HCT116 (cell line): ENCODE results near the gene DTD2. TPM values are rescaled to one million over a fixed set of nuclear protein-coding genes. Genes with fewer than 3 reads are reported as not detected.

ENCODE experiments used
- ATAC-seq: fragments of 200-7000 bp; cut with Tn5 transposase; 2 replicates; pipeline ENCODE4 v1.9.1; 2020; ENCODE audit warnings: mild to moderate bottlenecking, moderate library complexity
- BruUV-seq: library from RNA; stranded (reverse); fragments of 400-500 nt; replicated peaks from 2 replicates; lab custom pipeline; 2021; lab: Mats Ljungman, UMichigan
- CTCF ChIA-PET: fragments of 300-600 bp; sonication (Branson Sonifier 250); formaldehyde crosslinking; loops from one replicate; lab custom pipeline; 2021; ENCODE audit warnings: antibody characterized with exemption; lab: Charles Lee
- POLR2A ChIA-PET: fragments of 300-600, 350-600 bp; sonication (Branson Sonifier 250); formaldehyde crosslinking; loops from one replicate; lab custom pipeline; 2021; ENCODE audit warnings: antibody characterized with exemption; lab: Charles Lee
- RAD21 ChIA-PET, 2 experiments: fragments of 300-600 bp; sonication (Branson Sonifier 250); formaldehyde crosslinking; loops; one replicate each; lab custom pipeline; 2023; ENCODE audit warnings: low total read pairs in 2 of 2; ENCODE audit not compliant: uncharacterized antibody in 2 of 2, unreplicated experiment in 2 of 2, low non-redundant PET in 1 of 2; lab: Charles Lee
- DNase-seq: peaks from one replicate; pipeline ENCODE4 v3.0.0-alpha.2; 2010; ENCODE audit warnings: low read depth, low spot score
- H2AFZ ChIP-seq: fragments of 200-600 bp; shearing (Covaris generic), sonication (generic); 2 replicates; pipeline ENCODE4 v1.6.1; 2017; ENCODE audit warnings: low read depth, mixed run types, mixed read lengths, antibody characterized with exemption, low read length; ENCODE audit not compliant: poor library complexity, severe bottlenecking
- H3K27ac ChIP-seq: 2 replicates; pipeline ENCODE4 v1.5.1; 2012; ENCODE audit warnings: low read depth, low read length
- H3K27me3 ChIP-seq: fragments of 200-600 bp; sonication (generic); 2 replicates; pipeline ENCODE4 v1.6.1; 2016; ENCODE audit warnings: mixed run types, low read length, mixed read lengths; ENCODE audit not compliant: insufficient read depth
- H3K36me3 ChIP-seq, 2 experiments: fragments of 200-500 bp in 1 of 2; fragments of 200-600 bp in 1 of 2; sonication (Bioruptor generic) in 1 of 2; sonication (generic) in 1 of 2; 2 replicates each; pipeline versions ENCODE4 v1.5.1 to v1.6.1; 2014 to 2016; ENCODE audit warnings: low read length in 2 of 2, inconsistent platforms in 1 of 2, mixed read lengths in 1 of 2, mixed run types in 1 of 2; ENCODE audit not compliant: insufficient read depth in 2 of 2, control insufficient read depth in 1 of 2
- H3K4me1 ChIP-seq, 2 experiments: fragments of 200-600 bp in 1 of 2; sonication (generic) in 1 of 2; 2 replicates each; pipeline versions ENCODE4 v1.5.1 to v1.6.1; 2012 to 2017; ENCODE audit warnings: low read length in 2 of 2, inconsistent platforms in 1 of 2, mild to moderate bottlenecking in 1 of 2, mixed read lengths in 1 of 2, mixed run types in 1 of 2, moderate library complexity in 1 of 2; ENCODE audit not compliant: insufficient read depth in 2 of 2, control insufficient read depth in 1 of 2
- H3K4me2 ChIP-seq: fragments of 200-600 bp; sonication (generic); 2 replicates; pipeline ENCODE4 v1.6.1; 2017; ENCODE audit warnings: mixed run types, low read length, mixed read lengths
- H3K4me3 ChIP-seq, 2 experiments: fragments of 200-600 bp in 1 of 2; sonication (generic) in 1 of 2; replicated peaks in 1 of 2; 2 replicates each; pipeline ENCODE4 v1.5.1; 2011 to 2016; ENCODE audit warnings: low read length in 2 of 2, control low read depth in 1 of 2, low read depth in 1 of 2, mild to moderate bottlenecking in 1 of 2, mixed read lengths in 1 of 2, mixed run types in 1 of 2
- H3K79me2 ChIP-seq: fragments of 200-600 bp; sonication (generic); 2 replicates; pipeline ENCODE4 v1.6.1; 2017; ENCODE audit warnings: mild to moderate bottlenecking, mixed run types, low read length, moderate library complexity, mixed read lengths; ENCODE audit not compliant: insufficient read depth
- H3K9ac ChIP-seq: fragments of 200-600 bp; sonication (generic); 2 replicates; pipeline ENCODE4 v1.6.1; 2016; ENCODE audit warnings: low read length, mixed read lengths
- H3K9me2 ChIP-seq: fragments of 200-600 bp; sonication (generic), shearing (Covaris generic); 2 replicates; pipeline ENCODE4 v1.6.1; 2017; ENCODE audit warnings: mixed run types, mild to moderate bottlenecking, moderate library complexity; ENCODE audit not compliant: insufficient read depth
- H3K9me3 ChIP-seq, 2 experiments: fragments of 200-500 bp in 1 of 2; fragments of 200-600 bp in 1 of 2; sonication (Bioruptor generic) in 1 of 2; sonication (generic) in 1 of 2; 2 replicates each; pipeline ENCODE4 v1.6.1; 2014 to 2017; ENCODE audit warnings: low read length in 2 of 2, mixed read lengths in 2 of 2, inconsistent platforms in 1 of 2, low read depth in 1 of 2, mild to moderate bottlenecking in 1 of 2, mixed run types in 1 of 2, moderate library complexity in 1 of 2; ENCODE audit not compliant: control insufficient read depth in 1 of 2, insufficient read depth in 1 of 2
- H4K20me1 ChIP-seq: fragments of 200-600 bp; sonication (generic), shearing (Covaris generic); 2 replicates; pipeline ENCODE4 v1.6.1; 2017; ENCODE audit warnings: mixed run types, mild to moderate bottlenecking, moderate library complexity; ENCODE audit not compliant: insufficient read depth
- CBX3 ChIP-seq: IDR thresholded peaks from 2 replicates; pipeline ENCODE4 v1.6.1; 2012; ENCODE audit warnings: low read depth
- CEBPB ChIP-seq: IDR thresholded peaks from 2 replicates; pipeline ENCODE4 v1.6.1; 2012; ENCODE audit warnings: low read depth
- CTCF ChIP-seq, 3 experiments: fragments of 200-600 bp in 1 of 3; sonication (generic) in 1 of 3; IDR thresholded peaks in 2 of 3; conservative IDR thresholded peaks in 1 of 3; 2 replicates each; pipeline ENCODE4 v1.5.1; 2012 to 2017; ENCODE audit warnings: low read depth in 2 of 3, low read length in 2 of 3, antibody characterized with exemption in 1 of 3, borderline replicate concordance in 1 of 3, control low read depth in 1 of 3, mild to moderate bottlenecking in 1 of 3, mixed read lengths in 1 of 3, mixed run types in 1 of 3, moderate library complexity in 1 of 3; ENCODE audit not compliant: insufficient read depth in 1 of 3
- ELF1 ChIP-seq: IDR thresholded peaks from 2 replicates; pipeline ENCODE4 v1.6.1; 2012; ENCODE audit warnings: low read depth, borderline replicate concordance
- FOSL1 ChIP-seq: IDR thresholded peaks from 2 replicates; pipeline ENCODE4 v1.6.1; 2012; ENCODE audit warnings: low read depth
- MAX ChIP-seq: IDR thresholded peaks from 2 replicates; pipeline ENCODE4 v1.6.1; 2012
- POLR2A ChIP-seq: IDR thresholded peaks from 2 replicates; pipeline ENCODE4 v1.7.0; 2011; ENCODE audit warnings: borderline replicate concordance; ENCODE audit not compliant: insufficient read depth, insufficient read length; ENCODE audit errors: extremely low read depth
- POLR2AphosphoS5 ChIP-seq: IDR thresholded peaks from 2 replicates; pipeline ENCODE4 v1.6.1; 2011; ENCODE audit warnings: mild to moderate bottlenecking, low read depth, low read length, moderate library complexity
- RAD21 ChIP-seq: IDR thresholded peaks from 2 replicates; pipeline ENCODE4 v1.6.1; 2012; ENCODE audit warnings: low read depth, mild to moderate bottlenecking
- SIN3A ChIP-seq: IDR thresholded peaks from 2 replicates; pipeline ENCODE4 v1.6.1; 2012; ENCODE audit warnings: low read depth
- SP1 ChIP-seq: IDR thresholded peaks from 2 replicates; pipeline ENCODE4 v1.6.1; 2012; ENCODE audit warnings: low read depth
- SRF ChIP-seq: IDR thresholded peaks from 2 replicates; pipeline ENCODE4 v1.6.1; 2012; ENCODE audit warnings: low read depth
- TCF7L2 ChIP-seq: IDR thresholded peaks from 2 replicates; pipeline ENCODE4 v1.7.0; 2011; ENCODE audit warnings: borderline replicate concordance, inconsistent platforms; ENCODE audit not compliant: insufficient read depth, insufficient read length; ENCODE audit errors: extremely low read depth
- YY1 ChIP-seq: IDR thresholded peaks from 2 replicates; pipeline ENCODE4 v1.6.1; 2011; ENCODE audit warnings: low read length, low read depth, moderate library complexity, mild to moderate bottlenecking; ENCODE audit not compliant: insufficient replicate concordance; ENCODE audit errors: extremely low read depth
- ZBTB33 ChIP-seq: IDR thresholded peaks from 2 replicates; pipeline ENCODE4 v1.6.1; 2011; ENCODE audit warnings: mild to moderate bottlenecking, low read length, moderate library complexity; ENCODE audit not compliant: insufficient replicate concordance; ENCODE audit errors: extremely low read depth
- ZFX ChIP-seq: fragments of 450-650 bp; IDR thresholded peaks from 2 replicates; pipeline ENCODE4 v1.6.1; 2017
- intact Hi-C: fragments of 100-400 bp; cut with micrococcal nuclease; formaldehyde crosslinking; loops from 2 replicates; pipeline ENCODE4 v1.10.0; 2022
- total RNA-seq: library from RNA; stranded (reverse); gene quantifications from one replicate; pipeline ENCODE4 v1.2.1, GENCODE V29; 2021; ENCODE audit not compliant: unreplicated experiment

Gene DTD2
- total RNA-seq, 1 experiment from 2014 or later: 24.6 TPM

GRCh38 chr14:31479027-31479426 lies 21.7 kb upstream of the DTD2 start:
- POLR2A ChIA-PET: no interaction called here
- ATAC-seq: no peak
- CTCF ChIA-PET: no interaction called here

More at GRCh38 chr14:31479027-31479426, 21.7 kb upstream of the DTD2 start:
- Histone ChIP-seq H3K27me3 (no peaks in the 10 kb centered on the region), H3K9me3 (no peaks in the 10 kb centered on the region), H3K4me2 (no peak overlapping the region), H4K20me1 (no peaks in the 10 kb centered on the region), H3K27ac (no peak overlapping the region), H3K9me2 (no peaks in the 10 kb centered on the region; the same call in 1 of the 2 replicates), H3K4me3 (no peak overlapping the region), H2AFZ (no peak overlapping the region), H3K79me2 (no peaks in the 10 kb centered on the region), H3K9ac (no peak overlapping the region), H3K4me1 (no peaks in the 10 kb centered on the region), H3K36me3 (no peaks in the 10 kb centered on the region)
- no peak for DNase-seq
- intact Hi-C loops: no loop called here
- RAD21 ChIA-PET: no interaction called here
- no TSS peak for BruUV-seq
- TF ChIP-seq RAD21 (no peak), FOSL1 (no peak), SRF (no peak), SIN3A (no peak), ZBTB33 (no peak), TCF7L2 (no peak), CBX3 (no peak), MAX (no peak), ELF1 (no peak), POLR2AphosphoS5 (no peak), ZFX (no peak), SP1 (no peak), CTCF (IDR thresholded peaks at IDR 0.05 in 2 of 3, conservative IDR thresholded peaks at IDR 0.05 in 1 of 3; ENCODE audit: borderline replicate concordance in 1 of 3, insufficient read depth in 1 of 3, low read depth in 2 of 3, low read length in 2 of 3) (no peak), YY1 (no peak), CEBPB (no peak), POLR2A (no peak)
